IPS-18c (cell line): Measurements from ENCODE around the gene RASAL2.

Experiments used
- H3K4me3 ChIP-seq: 2 replicates; pipeline ENCODE4 v1.7.0; 2013; ENCODE audit warnings: low read depth, mild to moderate bottlenecking, low read length, moderate library complexity; ENCODE audit not compliant: insufficient read depth
- H3K9me3 ChIP-seq: one replicate; pipeline ENCODE4 v1.6.1; 2013; ENCODE audit warnings: mild to moderate bottlenecking, low read length, moderate library complexity; ENCODE audit not compliant: control insufficient read depth, insufficient read depth

The RASAL2 gene

GRCh38 chr1:178458203-178458602 lies 364.3 kb downstream of the RASAL2 start:
- Histone ChIP-seq H3K4me3 (no peak overlapping the region), H3K9me3 (peaks cover 2% of the 10 kb centered on the region)

GRCh38 chr1:178461104-178461503 lies 367.2 kb downstream of the RASAL2 start:
- peaks cover 2% of the 10 kb centered on the region for H3K9me3 ChIP-seq
- no peak overlapping the region for H3K4me3 ChIP-seq

GRCh38 chr1:178461701-178462100 lies 367.8 kb downstream of the RASAL2 start:
- H3K4me3 ChIP-seq: no peak overlapping the region
- peaks cover 2% of the 10 kb centered on the region for H3K9me3 ChIP-seq

GRCh38 chr1:178464141-178464540 lies 370.2 kb downstream of the RASAL2 start:
- no peak overlapping the region for H3K4me3 ChIP-seq

GRCh38 chr1:178464566-178464965 lies 370.7 kb downstream of the RASAL2 start:
- no peaks in the 10 kb centered on the region for H3K9me3 ChIP-seq
- H3K4me3 ChIP-seq: no peak overlapping the region

More at GRCh38 chr1:178464141-178464540, 370.2 kb downstream of the RASAL2 start:
- no peaks in the 10 kb centered on the region for H3K9me3 ChIP-seq

GRCh38 chr1:178465011-178465410 lies 371.1 kb downstream of the RASAL2 start:
- Histone ChIP-seq H3K4me3 (no peak overlapping the region), H3K9me3 (no peaks in the 10 kb centered on the region)

GRCh38 chr1:178467837-178468236 lies 373.9 kb downstream of the RASAL2 start:
- H3K9me3 ChIP-seq: no peaks in the 10 kb centered on the region
- no peak overlapping the region for H3K4me3 ChIP-seq

- Histone ChIP-seq H3K4me3 (no peak overlapping the region), H3K9me3 (no peaks in the 10 kb centered on the region)
Measured at GRCh38 chr1:178470411-178470960, 376.6 kb downstream of the RASAL2 start.

GRCh38 chr1:178472531-178472930 lies 378.6 kb downstream of the RASAL2 start:
- no peaks in the 10 kb centered on the region for H3K9me3 ChIP-seq
- H3K4me3 ChIP-seq: no peak overlapping the region

GRCh38 chr1:178477373-178477772 lies 383.5 kb downstream of the RASAL2 start:
- no peak overlapping the region for H3K4me3 ChIP-seq
- no peaks in the 10 kb centered on the region for H3K9me3 ChIP-seq

GRCh38 chr1:178477841-178478240 lies 383.9 kb downstream of the RASAL2 start:
- no peak overlapping the region for H3K4me3 ChIP-seq
- no peaks in the 10 kb centered on the region for H3K9me3 ChIP-seq

- no peak overlapping the region for H3K4me3 ChIP-seq
- H3K9me3 ChIP-seq: no peaks in the 10 kb centered on the region
Measured at GRCh38 chr1:178483251-178483957, 389.5 kb downstream of the RASAL2 start.

GRCh38 chr1:178484698-178485225 lies 390.9 kb downstream of the RASAL2 start:
- Histone ChIP-seq H3K9me3 (no peaks in the 10 kb centered on the region), H3K4me3 (no peak overlapping the region)

- Histone ChIP-seq H3K9me3 (no peaks in the 10 kb centered on the region), H3K4me3 (no peak overlapping the region)
Measured at GRCh38 chr1:178485541-178485981, 391.7 kb downstream of the RASAL2 start.

GRCh38 chr1:178486100-178487069 lies 392.5 kb downstream of the RASAL2 start:
- Histone ChIP-seq H3K9me3 (no peaks in the 10 kb centered on the region), H3K4me3 (no peak overlapping the region)

GRCh38 chr1:178487070-178487615 lies 393.2 kb downstream of the RASAL2 start:
- Histone ChIP-seq H3K4me3 (no peak overlapping the region), H3K9me3 (no peaks in the 10 kb centered on the region)

GRCh38 chr1:178488393-178488792 lies 394.5 kb downstream of the RASAL2 start:
- H3K9me3 ChIP-seq: no peaks in the 10 kb centered on the region
- no peak overlapping the region for H3K4me3 ChIP-seq
